Measurements from ENCODE around the gene PTBP3. TPM values are rescaled to one million over a fixed set of nuclear protein-coding genes. Genes with fewer than 3 reads are reported as not detected.
"Not testable (repeated sequence)": the region's sequence is repeated elsewhere in the genome, so short reads cannot be mapped to it uniquely, and the experiment has no call there.

The PTBP3 gene
- total RNA-seq, 1 donor: 57.0 TPM

- TF ChIP-seq CTCF (IDR thresholded peaks at IDR 0.05; ENCODE audit: insufficient read depth, low read depth, low read length): no peak
- no peak overlapping the region for H3K4me3 ChIP-seq (ENCODE audit: low read depth, low read length)
- DNase-seq (ENCODE audit: low read depth): no peak
Observed at GRCh38 chr9:112371060-112371459, 37.6 kb upstream of the PTBP3 start.

- H3K4me3 ChIP-seq (ENCODE audit: low read depth, low read length): no peak overlapping the region
- no peak for TF ChIP-seq CTCF (IDR thresholded peaks at IDR 0.05; ENCODE audit: insufficient read depth, low read depth, low read length)
- DNase-seq (ENCODE audit: low read depth): no peak
Observed at GRCh38 chr9:112369817-112370216, 36.4 kb upstream of the PTBP3 start.

- no peak overlapping the region for H3K4me3 ChIP-seq (ENCODE audit: low read depth, low read length)
- no peak for TF ChIP-seq CTCF (IDR thresholded peaks at IDR 0.05; ENCODE audit: insufficient read depth, low read depth, low read length)
- no peak for DNase-seq (ENCODE audit: low read depth)
Observed at GRCh38 chr9:112367465-112367864, 34.0 kb upstream of the PTBP3 start.

GRCh38 chr9:112366591-112366990, 33.2 kb upstream of the PTBP3 start:
- TF ChIP-seq CTCF (IDR thresholded peaks at IDR 0.05; ENCODE audit: insufficient read depth, low read depth, low read length): no peak
- H3K4me3 ChIP-seq (ENCODE audit: low read depth, low read length): no peak overlapping the region

GRCh38 chr9:112365257-112365656, 31.8 kb upstream of the PTBP3 start:
- not testable (repeated sequence) for DNase-seq (ENCODE audit: low read depth); H3K4me3 ChIP-seq (ENCODE audit: low read depth, low read length)

More at GRCh38 chr9:112366591-112366990, 33.2 kb upstream of the PTBP3 start:
- no peak for DNase-seq (ENCODE audit: low read depth)

- H3K4me3 ChIP-seq (ENCODE audit: low read depth, low read length): no peak overlapping the region
- TF ChIP-seq CTCF (IDR thresholded peaks at IDR 0.05; ENCODE audit: insufficient read depth, low read depth, low read length): no peak
- DNase-seq (ENCODE audit: low read depth): no peak
Observed at GRCh38 chr9:112364761-112365160, 31.3 kb upstream of the PTBP3 start.

GRCh38 chr9:112361601-112362000, 28.2 kb upstream of the PTBP3 start:
- DNase-seq (ENCODE audit: low read depth): peak; percentile 60
- no peak overlapping the region for H3K4me3 ChIP-seq (ENCODE audit: low read depth, low read length)
- TF ChIP-seq CTCF (IDR thresholded peaks at IDR 0.05; ENCODE audit: insufficient read depth, low read depth, low read length): peak; percentile 40

Measured in fibroblast of villous mesenchyme (primary cell).